Activated naive CD8-positive, alpha-beta T cell treated with anti-CD3 and anti-CD28 coated beads, Interleukin-2, amount 10 ng/mL, durations not matched to agents 7 days and 5 days (primary cell): ENCODE results near the gene FBXO48. TPM values are rescaled to one million over a fixed set of nuclear protein-coding genes. Genes with fewer than 3 reads are reported as not detected.

Source experiments
- total RNA-seq, 2 experiments: library from RNA; stranded (reverse); gene quantifications; one replicate each; pipeline ENCODE4 v1.2.3, GENCODE V29; 2021

The FBXO48 gene
- total RNA-seq, 2 experiments from 2014 or later: 4.0 to 4.3 TPM

Other genes with a start within 250 kb of the FBXO48 start
- 10 to 100 TPM; 65.4 to 66.0 TPM for gene PPP3R1, start 214.8 kb downstream of the FBXO48 start, total RNA-seq
- not detected for gene CNRIP1, start 147.3 kb downstream of the FBXO48 start, total RNA-seq
- gene PLEK, start 102.0 kb downstream of the FBXO48 start, total RNA-seq: 10 to 100 TPM; 23.4 to 28.8 TPM
- gene APLF, start 291 bp upstream of the FBXO48 start, total RNA-seq: 1 to 10 TPM; 4.5 to 4.6 TPM
- not detected for gene PROKR1, start 176.3 kb upstream of the FBXO48 start, total RNA-seq